DMS53 treated with DMSO at 0.1 percent for 48 hours (cell line): ENCODE data around the gene MUC4.
A peak's percentile ranks its signal among the peaks of the same experiment; 100 is the strongest.
"Not testable (repeated sequence)": the region's sequence is repeated elsewhere in the genome, so short reads cannot be mapped to it uniquely, and the experiment has no call there.

Source experiments
- DNase-seq: peaks from one replicate; lab custom pipeline; 2025; ENCODE audit not compliant: unreplicated experiment; lab: John Stamatoyannopoulos, UW

Gene MUC4

GRCh38 chr3:195762249-195762585, 49.5 kb downstream of the MUC4 start:
- DNase-seq = no peak

- DNase-seq = no peak
Measured at GRCh38 chr3:195761567-195762248, 50.0 kb downstream of the MUC4 start.

GRCh38 chr3:195761123-195761566, 50.6 kb downstream of the MUC4 start:
- DNase-seq = no peak

GRCh38 chr3:195760345-195761122, 51.2 kb downstream of the MUC4 start:
- DNase-seq = no peak

- DNase-seq = no peak
Measured at GRCh38 chr3:195758721-195759353, 52.9 kb downstream of the MUC4 start.

- DNase-seq = no peak
Measured at GRCh38 chr3:195757827-195758226, 53.9 kb downstream of the MUC4 start.

- DNase-seq = no peak
Measured at GRCh38 chr3:195757438-195757770, 54.3 kb downstream of the MUC4 start.

- no peak for DNase-seq
Measured at GRCh38 chr3:195755791-195756676, 55.7 kb downstream of the MUC4 start.

GRCh38 chr3:195755391-195755790, 56.3 kb downstream of the MUC4 start:
- no peak for DNase-seq

GRCh38 chr3:195754906-195755305, 56.8 kb downstream of the MUC4 start:
- no peak for DNase-seq

- DNase-seq = no peak
Measured at GRCh38 chr3:195754141-195754540, 57.6 kb downstream of the MUC4 start.

GRCh38 chr3:195753581-195753980, 58.1 kb downstream of the MUC4 start:
- no peak for DNase-seq

GRCh38 chr3:195752546-195753331, 59.0 kb downstream of the MUC4 start:
- DNase-seq = no peak

GRCh38 chr3:195752066-195752465, 59.7 kb downstream of the MUC4 start:
- DNase-seq = no peak

- DNase-seq = peak; percentile 88
Measured at GRCh38 chr3:195751560-195751959, 60.2 kb downstream of the MUC4 start.

- no peak for DNase-seq
Measured at GRCh38 chr3:195750797-195751520, 60.8 kb downstream of the MUC4 start.

- DNase-seq = not testable (repeated sequence)
Measured at GRCh38 chr3:195749101-195749500, 62.6 kb downstream of the MUC4 start.

GRCh38 chr3:195748661-195749060, 63.1 kb downstream of the MUC4 start:
- no peak for DNase-seq

- DNase-seq = no peak
Measured at GRCh38 chr3:195746751-195747150, 65.0 kb downstream of the MUC4 start.

GRCh38 chr3:195746346-195746745, 65.4 kb downstream of the MUC4 start:
- DNase-seq = no peak
